ENCODE measurements around the gene CFAP157.

- no peak for TF ChIP-seq CTCF (IDR thresholded peaks at IDR 0.05)
- TF ChIP-seq POLR2A (IDR thresholded peaks at IDR 0.05): no peak
Observed at GRCh38 chr9:127761491-127761956, 54.7 kb downstream of the CFAP157 start.
